ENCODE data around the gene DMD. TPM values are rescaled to one million over a fixed set of nuclear protein-coding genes. Genes with fewer than 3 reads are reported as not detected.

Gene DMD
- total RNA-seq, 2 donors from 2014 or later, result 19.6 to 24.9 TPM

DNA sequence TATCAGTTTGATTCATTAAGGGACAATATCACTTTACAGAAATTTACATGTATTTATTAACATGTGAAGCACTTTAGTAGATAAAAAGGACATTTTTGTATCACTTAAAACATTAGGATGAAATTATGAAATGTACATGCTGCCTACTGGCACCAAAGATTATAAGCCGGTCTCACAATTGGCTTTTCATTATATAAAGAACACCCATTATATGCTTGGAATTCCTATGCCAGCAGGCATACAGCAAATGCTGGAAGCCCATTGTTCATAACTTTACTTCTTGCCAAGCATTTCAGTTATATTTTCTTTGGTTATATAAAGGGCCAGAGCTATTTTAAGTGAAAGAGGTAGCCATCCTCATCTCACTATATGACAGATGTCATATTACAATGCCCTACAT is 145.9 kb downstream of the DMD start:
- no peaks in the 10 kb centered on the region for H3K36me3 Mint-ChIP-seq (ENCODE audit: low read depth)
- H3K27me3 Mint-ChIP-seq (ENCODE audit: insufficient read depth), result no peaks in the 10 kb centered on the region
- Histone ChIP-seq H3K4me1 (ENCODE audit: control insufficient read depth, insufficient read depth, low read length) (no peaks in the 10 kb centered on the region), H3K36me3 (ENCODE audit: control insufficient read depth, insufficient read depth, low read length) (no peaks in the 10 kb centered on the region), H3K27ac (ENCODE audit: low read depth, low read length) (no peak overlapping the region), H3K9ac (ENCODE audit: extremely low read depth, low read length, poor library complexity, severe bottlenecking) (no peak overlapping the region), H3K9me3 (ENCODE audit: control insufficient read depth, low read length) (no peaks in the 10 kb centered on the region), H3K4me3 (ENCODE audit: low read length) (no peak overlapping the region), H3K27me3 (ENCODE audit: control insufficient read depth, insufficient read depth, low read length, poor library complexity, severe bottlenecking) (no peaks in the 10 kb centered on the region)
- TF ChIP-seq, protein P1, sequence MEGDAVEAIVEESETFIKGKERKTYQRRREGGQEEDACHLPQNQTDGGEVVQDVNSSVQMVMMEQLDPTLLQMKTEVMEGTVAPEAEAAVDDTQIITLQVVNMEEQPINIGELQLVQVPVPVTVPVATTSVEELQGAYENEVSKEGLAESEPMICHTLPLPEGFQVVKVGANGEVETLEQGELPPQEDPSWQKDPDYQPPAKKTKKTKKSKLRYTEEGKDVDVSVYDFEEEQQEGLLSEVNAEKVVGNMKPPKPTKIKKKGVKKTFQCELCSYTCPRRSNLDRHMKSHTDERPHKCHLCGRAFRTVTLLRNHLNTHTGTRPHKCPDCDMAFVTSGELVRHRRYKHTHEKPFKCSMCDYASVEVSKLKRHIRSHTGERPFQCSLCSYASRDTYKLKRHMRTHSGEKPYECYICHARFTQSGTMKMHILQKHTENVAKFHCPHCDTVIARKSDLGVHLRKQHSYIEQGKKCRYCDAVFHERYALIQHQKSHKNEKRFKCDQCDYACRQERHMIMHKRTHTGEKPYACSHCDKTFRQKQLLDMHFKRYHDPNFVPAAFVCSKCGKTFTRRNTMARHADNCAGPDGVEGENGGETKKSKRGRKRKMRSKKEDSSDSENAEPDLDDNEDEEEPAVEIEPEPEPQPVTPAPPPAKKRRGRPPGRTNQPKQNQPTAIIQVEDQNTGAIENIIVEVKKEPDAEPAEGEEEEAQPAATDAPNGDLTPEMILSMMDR (conservative IDR thresholded peaks at IDR 0.05), result no peak
- no peaks in the 10 kb centered on the region for H3K4me1 Mint-ChIP-seq
- no peak overlapping the region for H3K27ac Mint-ChIP-seq
- WGBS, 2 experiments (ENCODE audit: insufficient coverage in 1 of 2, insufficient read length in 1 of 2), result 100% methylated on average over 1 of the region's 1 CpG; no CpG with 5 or more reads in 1 of the 2 experiments
- no peak overlapping the region for H3K4me3 Mint-ChIP-seq
- no peak for DNase-seq
- no peaks in the 10 kb centered on the region for H3K9me3 Mint-ChIP-seq

DNA sequence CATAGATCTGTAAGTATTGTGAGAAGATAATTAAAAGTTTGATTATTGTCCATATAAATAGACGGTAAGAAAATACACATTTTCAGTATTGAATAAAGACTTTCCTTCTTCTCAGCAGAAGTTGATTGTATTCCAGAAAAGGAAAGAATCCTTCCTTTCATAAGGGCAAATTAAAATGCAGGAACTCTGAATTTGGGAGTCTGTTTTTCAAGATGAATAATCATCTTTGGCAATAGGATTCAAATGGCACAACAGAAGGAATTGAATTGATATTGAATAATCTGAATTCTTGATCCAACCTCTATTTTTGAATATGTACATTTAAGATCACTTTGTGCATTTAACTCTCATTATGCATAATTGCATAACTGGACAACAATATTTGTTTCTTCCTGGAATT is 149.3 kb downstream of the DMD start:
- no peaks in the 10 kb centered on the region for H3K9me3 ChIP-seq (ENCODE audit: control insufficient read depth, low read length)
- H3K36me3 ChIP-seq (ENCODE audit: control insufficient read depth, insufficient read depth, low read length), result no peaks in the 10 kb centered on the region
- H3K27ac ChIP-seq (ENCODE audit: low read depth, low read length), result no peak overlapping the region
- DNase-seq, result no peak
- no peak overlapping the region for H3K4me3 ChIP-seq (ENCODE audit: low read length)
- H3K27me3 ChIP-seq (ENCODE audit: control insufficient read depth, insufficient read depth, low read length, poor library complexity, severe bottlenecking), result no peaks in the 10 kb centered on the region
- Mint-ChIP-seq H3K36me3 (ENCODE audit: low read depth) (no peaks in the 10 kb centered on the region), H3K27ac (no peak overlapping the region), H3K9me3 (no peaks in the 10 kb centered on the region), H3K27me3 (ENCODE audit: insufficient read depth) (no peaks in the 10 kb centered on the region), H3K4me1 (no peaks in the 10 kb centered on the region), H3K4me3 (no peak overlapping the region)
- no CpG with 5 or more reads among the region's 1 CpG for WGBS, 2 experiments (ENCODE audit: insufficient coverage in 1 of 2, insufficient read length in 1 of 2)
- H3K9ac ChIP-seq (ENCODE audit: extremely low read depth, low read length, poor library complexity, severe bottlenecking), result no peak overlapping the region
- no peaks in the 10 kb centered on the region for H3K4me1 ChIP-seq (ENCODE audit: control insufficient read depth, insufficient read depth, low read length)
- TF ChIP-seq, protein P1 (conservative IDR thresholded peaks at IDR 0.05), result no peak

DNA sequence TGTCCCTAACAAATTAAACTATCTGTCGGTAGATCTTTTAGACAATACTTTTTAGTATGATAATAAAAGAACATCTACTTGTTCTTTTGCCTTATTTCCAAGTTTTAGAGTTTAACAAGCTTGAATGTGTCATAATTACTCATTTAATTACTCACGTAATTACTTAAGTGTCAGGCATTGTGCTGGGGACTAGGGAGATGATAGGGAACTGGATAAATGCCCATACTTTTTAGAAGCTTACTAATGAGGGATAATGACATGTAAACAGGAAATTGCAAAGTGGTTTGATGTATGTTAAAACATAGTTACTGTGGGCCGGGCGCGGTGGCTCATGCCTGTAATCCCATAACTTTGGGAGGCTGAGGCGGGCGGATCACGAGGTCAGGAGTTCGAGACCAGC is 158.3 kb downstream of the DMD start:
- no peak for DNase-seq
- Mint-ChIP-seq H3K27ac (no peak overlapping the region), H3K4me3 (no peak overlapping the region), H3K36me3 (ENCODE audit: low read depth) (peaks cover 1% of the 10 kb centered on the region), H3K27me3 (ENCODE audit: insufficient read depth) (no peaks in the 10 kb centered on the region), H3K9me3 (peaks cover 3% of the 10 kb centered on the region), H3K4me1 (no peaks in the 10 kb centered on the region)
- Histone ChIP-seq H3K9me3 (ENCODE audit: control insufficient read depth, low read length) (no peaks in the 10 kb centered on the region), H3K36me3 (ENCODE audit: control insufficient read depth, insufficient read depth, low read length) (no peaks in the 10 kb centered on the region), H3K27me3 (ENCODE audit: control insufficient read depth, insufficient read depth, low read length, poor library complexity, severe bottlenecking) (no peaks in the 10 kb centered on the region), H3K4me3 (ENCODE audit: low read length) (no peak overlapping the region), H3K27ac (ENCODE audit: low read depth, low read length) (no peak overlapping the region), H3K4me1 (ENCODE audit: control insufficient read depth, insufficient read depth, low read length) (no peaks in the 10 kb centered on the region), H3K9ac (ENCODE audit: extremely low read depth, low read length, poor library complexity, severe bottlenecking) (no peak overlapping the region)
- 73 to 98% methylated on average over 3 to 8 of the region's 9 CpGs for WGBS, 2 experiments (ENCODE audit: insufficient coverage in 1 of 2, insufficient read length in 1 of 2)
- TF ChIP-seq, protein P1 (conservative IDR thresholded peaks at IDR 0.05), result no peak
